ENCODE results near the gene AAGAB.
"Not testable (repeated sequence)": the region's sequence is repeated elsewhere in the genome, so short reads cannot be mapped to it uniquely, and the experiment has no call there.

The AAGAB gene

GRCh38 chr15:67254238-67255175 lies at the start of gene AAGAB, which contains the start of gene IQCH:
AAGAB (minus strand) TSS chr15:67254661; CDS start chr15:67254631, 30 bp downstream.
IQCH (plus strand) TSS chr15:67254786; CDS start chr15:67254897, 111 bp downstream.
- DNase-seq = peak; percentile 99

- no peak for DNase-seq
These were observed 49.3 kb upstream of the AAGAB start for GRCh38 chr15:67303490-67304363.

- DNase-seq = no peak
These were observed 46.0 kb upstream of the AAGAB start for GRCh38 chr15:67300266-67301025.

- no peak for DNase-seq
These were observed 42.2 kb upstream of the AAGAB start for GRCh38 chr15:67296684-67297083.

- DNase-seq = no peak
These were observed 41.7 kb upstream of the AAGAB start for GRCh38 chr15:67296188-67296587.

GRCh38 chr15:67290319-67290718 lies 35.9 kb upstream of the AAGAB start:
- peak; percentile 25 for DNase-seq

- not testable (repeated sequence) for DNase-seq
These were observed 31.9 kb upstream of the AAGAB start for GRCh38 chr15:67286400-67286799.

- not testable (repeated sequence) for DNase-seq
These were observed 31.2 kb upstream of the AAGAB start for GRCh38 chr15:67285625-67286024.

GRCh38 chr15:67281714-67282113 lies 27.3 kb upstream of the AAGAB start:
- DNase-seq = no peak

- no peak for DNase-seq
These were observed 25.8 kb upstream of the AAGAB start for GRCh38 chr15:67280217-67280616.

- no peak for DNase-seq
These were observed 22.2 kb upstream of the AAGAB start for GRCh38 chr15:67276666-67277065.

GRCh38 chr15:67274236-67274635 lies 19.8 kb upstream of the AAGAB start:
- DNase-seq = no peak

GRCh38 chr15:67267951-67268941 lies 13.8 kb upstream of the AAGAB start:
- no peak for DNase-seq

GRCh38 chr15:67267440-67267839 lies 13.0 kb upstream of the AAGAB start:
- DNase-seq = no peak

GRCh38 chr15:67266870-67267269 lies 12.4 kb upstream of the AAGAB start:
- no peak for DNase-seq

GRCh38 chr15:67259806-67260205 lies 5.3 kb upstream of the AAGAB start:
- DNase-seq = no peak

- DNase-seq = no peak
These were observed 4.9 kb upstream of the AAGAB start for GRCh38 chr15:67259379-67259778.

GRCh38 chr15:67258412-67258811 lies 4.0 kb upstream of the AAGAB start:
- not testable (repeated sequence) for DNase-seq

- DNase-seq = no peak
These were observed 1.6 kb upstream of the AAGAB start for GRCh38 chr15:67256051-67256450.

GRCh38 chr15:67253549-67254237 lies 768 bp downstream of the AAGAB start:
- DNase-seq = no peak

- DNase-seq = no peak
These were observed 1.4 kb downstream of the AAGAB start for GRCh38 chr15:67253101-67253500.
